Esophagus muscularis mucosa (tissue), 2 donors: ENCODE measurements around the gene CD1B.

Experiments
- EP300 ChIP-seq: sonication (generic); formaldehyde crosslinking; IDR thresholded peaks from one replicate; pipeline ENCODE4 v1.6.1; 2017; ENCODE audit warnings: antibody characterized with exemption
- POLR2A ChIP-seq: fragments of 450-650 bp; IDR thresholded peaks from one replicate; pipeline ENCODE4 v1.6.1; 2017; ENCODE audit warnings: antibody characterized with exemption, moderate library complexity, mild to moderate bottlenecking, low read depth

- no peak for TF ChIP-seq EP300
- TF ChIP-seq POLR2A, result no peak
Measured at GRCh38 chr1:158328426-158328825, 2.9 kb downstream of the CD1B start.
